ENCODE measurements around the gene NAGLU. TPM values are rescaled to one million over a fixed set of nuclear protein-coding genes. Genes with fewer than 3 reads are reported as not detected.
A peak's percentile ranks its signal among the peaks of the same experiment; 100 is the strongest.

The NAGLU gene
- total RNA-seq, 2 experiments from 2014 or later = 7.8 TPM

- H3K27me3 Mint-ChIP-seq = no peaks in the 10 kb centered on the region
- H3K27ac Mint-ChIP-seq = peak overlapping the region; percentile 79
- Histone ChIP-seq H3K36me3 (ENCODE audit: insufficient read depth, low read length) (no peaks in the 10 kb centered on the region), H3K27ac (ENCODE audit: low read depth in 1 of 2, low read length in 2 of 2) (no peak overlapping the region), H3K4me3 (ENCODE audit: low read length) (peak overlapping the region; percentile 54), H3K9me3 (ENCODE audit: control insufficient read depth in 1 of 2, insufficient read depth in 1 of 2, low read length in 2 of 2) (no peaks in the 10 kb centered on the region), H3K4me1 (ENCODE audit: insufficient read depth, low read length) (peaks cover 56% of the 10 kb centered on the region), H3K27me3 (ENCODE audit: control insufficient read depth in 1 of 2, insufficient read depth in 2 of 2, low read length in 2 of 2) (no peaks in the 10 kb centered on the region)
- peak in 12 of 14 experiments; percentile 26 to 80 (median 51) for DNase-seq
- CTCF ChIA-PET = interaction anchor here (2.2 to 3.3 kb wide), 2 partner anchors 9 to 46 kb away, joined by 7 to 12 read pairs; partner anchors contain the start of gene PSMC3IP
- POLR2A ChIA-PET = interaction anchor here (1.0 to 1.7 kb wide), 2 partner anchors 17 to 78 kb away, joined by 4 to 6 read pairs; partner anchors contain the start of genes RETREG3 and TUBG1
- no peaks in the 10 kb centered on the region for H3K9me3 Mint-ChIP-seq
- intact Hi-C loops (cut with DNase I, micrococcal nuclease) = loop anchor here in 1 of 2 experiments (2.0 kb wide), 1 partner anchor 23 kb away; no protein-coding TSS in a partner anchor
- peak overlapping the region; percentile 82 for H3K4me3 Mint-ChIP-seq
- TF ChIP-seq CTCF (IDR thresholded peaks at IDR 0.05) = peak; percentile 37
- H3K36me3 Mint-ChIP-seq (ENCODE audit: low read depth) = no peaks in the 10 kb centered on the region
- peaks cover 51% of the 10 kb centered on the region for H3K4me1 Mint-ChIP-seq (ENCODE audit: low read depth)
- ATAC-seq (ENCODE audit: poor library complexity) = peak; percentile 41
Measured at GRCh38 chr17:42531455-42532354, 4.3 kb upstream of the NAGLU start.

- intact Hi-C loops (cut with DNase I, micrococcal nuclease) = loop anchor here in 1 of 2 experiments (2.0 kb wide), 1 partner anchor 27 kb away; the partner anchor contains the start of gene COASY
- H3K4me1 Mint-ChIP-seq (ENCODE audit: low read depth) = peaks cover 48% of the 10 kb centered on the region
- peak; percentile 12 for ATAC-seq (ENCODE audit: poor library complexity)
- H3K4me3 Mint-ChIP-seq = peak overlapping the region; percentile 88
- Histone ChIP-seq H3K4me1 (ENCODE audit: insufficient read depth, low read length) (peaks cover 45% of the 10 kb centered on the region), H3K36me3 (ENCODE audit: insufficient read depth, low read length) (no peaks in the 10 kb centered on the region), H3K9me3 (ENCODE audit: control insufficient read depth in 1 of 2, insufficient read depth in 1 of 2, low read length in 2 of 2) (no peaks in the 10 kb centered on the region), H3K27me3 (ENCODE audit: control insufficient read depth in 1 of 2, insufficient read depth in 2 of 2, low read length in 2 of 2) (no peaks in the 10 kb centered on the region), H3K27ac (ENCODE audit: low read depth in 1 of 2, low read length in 2 of 2) (peak overlapping the region in 1 of 2 donors; percentile 10), H3K4me3 (ENCODE audit: low read length) (peak overlapping the region; percentile 64)
- peaks cover 5% of the 10 kb centered on the region for H3K36me3 Mint-ChIP-seq (ENCODE audit: low read depth)
- H3K9me3 Mint-ChIP-seq = no peaks in the 10 kb centered on the region
- ChIA-PET POLR2A (interaction anchor here (0.7 to 4.9 kb wide), 15 partner anchors 8 to 833 kb away, joined by 3 to 20 read pairs (median 4); partner anchors contain the start of genes CNP, DHX58, MLX and PSMC3IP), CTCF (interaction anchor here (1.7 to 2.1 kb wide), 2 partner anchors 8 to 43 kb away, joined by 8 to 13 read pairs; no protein-coding TSS in a partner anchor)
- no peak for DNase-seq
- no peaks in the 10 kb centered on the region for H3K27me3 Mint-ChIP-seq
- no peak for TF ChIP-seq CTCF (IDR thresholded peaks at IDR 0.05)
- H3K27ac Mint-ChIP-seq = peak overlapping the region; percentile 31
Measured at GRCh38 chr17:42535155-42536047, 640 bp upstream of the NAGLU start.
